IPS DF 6.9 (cell line): ENCODE results near the gene TUBD1.
"Not testable (repeated sequence)": the region's sequence is repeated elsewhere in the genome, so short reads cannot be mapped to it uniquely, and the experiment has no call there.

Experiments used
- DNase-seq: peaks from one replicate; pipeline ENCODE4 v3.0.0-alpha.2; 2013; ENCODE audit warnings: low read depth, low spot score
- H3K27ac ChIP-seq: one replicate; pipeline ENCODE4 v1.5.1; 2013; ENCODE audit warnings: low read length, control low read depth
- H3K27me3 ChIP-seq: 2 replicates; pipeline ENCODE4 v1.6.1; 2013; ENCODE audit warnings: mild to moderate bottlenecking, low read length; ENCODE audit not compliant: control insufficient read depth, insufficient read depth
- H3K36me3 ChIP-seq: 2 replicates; pipeline ENCODE4 v1.6.1; 2013; ENCODE audit warnings: low read length; ENCODE audit not compliant: control insufficient read depth, insufficient read depth
- H3K4me1 ChIP-seq: 2 replicates; pipeline ENCODE4 v1.6.1; 2013; ENCODE audit warnings: low read length; ENCODE audit not compliant: control insufficient read depth, insufficient read depth
- H3K4me3 ChIP-seq: 2 replicates; pipeline ENCODE4 v1.5.1; 2013; ENCODE audit warnings: mild to moderate bottlenecking, low read length
- H3K9me3 ChIP-seq: 2 replicates; pipeline ENCODE4 v1.6.1; 2013; ENCODE audit warnings: low read length, inconsistent platforms; ENCODE audit not compliant: control insufficient read depth, insufficient read depth
- WGBS: extraction: QIAGEN DNeasy Blood & Tissue Kit; methylation state at CpG from one replicate; pipeline ENCODE4 v1.1.7; 2013; ENCODE audit warnings: mixed read lengths, missing lambda C conversion rate; ENCODE audit not compliant: insufficient read length, insufficient coverage; 5-methylcytosine and 5-hydroxymethylcytosine counted together

The TUBD1 gene

DNA sequence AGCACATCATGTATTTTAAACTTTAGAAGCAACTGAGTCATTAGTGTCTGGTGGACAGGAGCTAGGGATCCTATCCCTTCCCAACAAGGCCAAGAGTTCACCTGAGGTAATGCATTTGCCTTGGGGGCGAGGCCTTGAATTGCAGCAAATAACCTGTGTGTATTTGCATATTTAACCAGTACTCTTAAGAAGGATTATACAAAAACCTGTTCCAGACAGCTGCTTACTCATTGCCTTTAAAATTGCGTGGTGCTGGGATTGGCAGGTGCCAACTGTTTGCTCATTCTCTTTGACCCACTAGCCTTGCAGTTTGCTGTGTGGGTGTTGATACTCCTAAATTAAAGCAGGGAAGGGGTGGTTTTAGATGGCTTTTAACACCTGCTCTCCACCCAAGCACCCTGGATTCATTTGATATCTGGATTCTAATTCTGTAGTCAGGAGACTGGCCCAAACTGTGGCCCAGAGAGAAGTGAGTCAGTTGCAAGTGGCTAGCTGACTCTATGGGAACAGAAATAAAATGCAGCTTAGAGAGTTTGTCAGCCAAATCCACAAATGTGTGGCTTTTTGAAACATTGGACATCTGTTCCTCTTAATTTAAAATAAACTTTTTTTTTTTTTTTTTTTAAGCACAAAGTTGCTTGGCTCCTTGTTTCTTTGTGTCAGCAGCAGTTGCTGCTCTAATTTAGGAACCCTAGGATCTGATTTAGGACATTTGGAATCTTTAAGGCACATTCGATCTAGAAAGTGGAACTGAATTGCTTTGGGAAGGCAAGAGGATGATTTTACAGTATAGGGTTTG lies 46.9 kb downstream of the TUBD1 start:
- Histone ChIP-seq H3K36me3 (no peaks in the 10 kb centered on the region; the same call in 1 of the 2 replicates), H3K9me3 (no peaks in the 10 kb centered on the region), H3K4me1 (peaks cover 4% of the 10 kb centered on the region; the same call in 1 of the 2 replicates), H3K4me3 (no peak overlapping the region), H3K27me3 (no peaks in the 10 kb centered on the region), H3K27ac (no peak overlapping the region)
- DNase-seq: no peak
- no CpG with 5 or more reads among the region's 3 CpGs for WGBS

DNA sequence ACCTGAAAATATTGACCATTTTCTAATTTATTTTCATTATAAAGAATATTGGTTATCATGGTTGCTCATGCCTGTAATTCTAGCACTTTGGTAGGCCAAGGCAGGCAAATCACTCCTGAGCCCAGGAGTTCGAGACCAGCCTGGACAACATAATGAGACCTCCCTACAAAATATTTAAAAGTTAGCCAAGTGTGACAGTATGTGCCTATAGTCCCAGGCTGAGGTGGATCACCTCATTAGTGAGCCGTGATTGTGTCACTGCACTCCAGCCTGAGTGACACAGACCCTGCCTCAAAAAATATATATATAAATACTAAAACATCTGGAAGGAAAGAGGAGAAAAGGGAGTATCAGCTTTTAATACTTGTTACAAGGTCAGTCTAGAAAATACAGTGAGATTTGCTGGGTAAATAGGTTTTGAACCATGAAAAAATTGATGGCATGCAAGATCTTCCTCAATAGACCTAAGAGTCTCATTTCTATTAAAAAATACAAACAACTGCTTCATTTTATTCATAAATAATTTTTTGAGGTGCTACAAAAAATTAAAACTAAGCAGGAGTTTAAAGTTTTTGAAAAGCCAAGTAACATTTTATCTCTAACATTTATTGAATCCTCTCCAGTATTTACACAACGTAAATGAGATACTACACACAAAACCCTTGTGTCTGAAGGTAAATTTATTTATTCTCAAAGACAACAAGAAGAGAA lies 47.7 kb downstream of the TUBD1 start:
- Histone ChIP-seq H3K9me3 (no peaks in the 10 kb centered on the region), H3K27me3 (no peaks in the 10 kb centered on the region), H3K4me3 (no peak overlapping the region), H3K36me3 (no peaks in the 10 kb centered on the region; the same call in 1 of the 2 replicates), H3K27ac (no peak overlapping the region), H3K4me1 (peaks cover 4% of the 10 kb centered on the region; the same call in 1 of the 2 replicates)
- DNase-seq: no peak
- no CpG with 5 or more reads among the region's 3 CpGs for WGBS

DNA sequence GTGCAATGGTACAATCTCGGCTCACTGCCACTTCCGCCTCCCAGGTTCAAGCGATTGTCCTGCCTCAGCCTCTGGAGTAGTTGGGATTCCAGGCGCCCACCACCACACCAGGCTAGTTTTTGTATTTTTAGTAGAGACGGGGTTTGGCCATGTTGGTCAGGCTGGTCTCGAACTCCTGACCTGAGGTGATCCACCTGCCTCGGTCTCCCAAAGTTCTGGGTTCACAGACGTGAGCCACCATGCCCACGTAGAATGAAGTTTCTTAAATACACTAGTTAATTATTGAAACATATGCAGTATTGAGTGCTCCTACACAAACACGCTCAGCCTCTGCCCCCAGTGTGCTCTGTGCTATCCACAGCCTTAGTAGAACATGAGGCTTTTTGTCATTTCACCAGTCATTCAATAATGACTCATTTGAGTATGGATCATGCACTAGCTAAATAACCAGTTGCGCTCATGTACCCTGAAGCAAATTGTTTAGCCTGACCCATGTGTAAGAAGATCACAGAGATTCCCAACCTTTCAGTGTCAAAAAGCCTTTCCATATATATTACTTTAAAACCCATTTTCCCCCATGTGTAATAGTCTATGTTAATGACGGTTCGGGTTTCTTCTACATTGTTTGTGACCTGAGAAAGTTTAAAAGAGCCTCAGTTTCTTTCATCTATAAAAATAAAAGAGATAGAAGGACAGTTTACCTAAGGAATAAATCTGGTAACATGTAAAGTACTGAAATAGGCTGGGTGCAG lies 49.7 kb downstream of the TUBD1 start:
- Histone ChIP-seq H3K36me3 (no peaks in the 10 kb centered on the region; the same call in 1 of the 2 replicates), H3K4me3 (no peak overlapping the region), H3K27ac (no peak overlapping the region), H3K27me3 (no peaks in the 10 kb centered on the region), H3K9me3 (no peaks in the 10 kb centered on the region), H3K4me1 (peaks cover 4% of the 10 kb centered on the region; the same call in 1 of the 2 replicates)
- no CpG with 5 or more reads among the region's 13 CpGs for WGBS
- no peak for DNase-seq

DNA sequence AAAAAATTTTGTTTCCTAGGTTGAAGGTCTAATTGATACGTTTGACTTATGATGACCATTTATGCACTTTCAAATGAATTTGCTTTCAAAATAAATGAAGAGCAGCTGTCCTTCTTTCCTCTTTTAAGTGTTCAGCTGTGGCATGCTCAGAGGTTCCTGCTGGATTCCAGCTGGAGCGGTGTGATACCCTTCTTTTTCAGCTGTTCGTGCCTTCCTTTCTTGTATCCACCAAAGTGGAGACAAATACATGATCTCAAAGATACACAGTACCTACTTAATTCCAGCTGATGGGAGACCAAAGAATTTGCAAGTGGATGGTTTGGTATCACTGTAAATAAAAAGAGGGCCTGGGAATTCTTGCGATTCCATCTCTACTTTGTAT lies 50.9 kb downstream of the TUBD1 start:
- not testable (repeated sequence) for DNase-seq, H3K9me3 ChIP-seq, H3K27me3 ChIP-seq, H3K4me3 ChIP-seq, H3K36me3 ChIP-seq, H3K27ac ChIP-seq, H3K4me1 ChIP-seq
- WGBS: no CpG with 5 or more reads among the region's 4 CpGs

DNA sequence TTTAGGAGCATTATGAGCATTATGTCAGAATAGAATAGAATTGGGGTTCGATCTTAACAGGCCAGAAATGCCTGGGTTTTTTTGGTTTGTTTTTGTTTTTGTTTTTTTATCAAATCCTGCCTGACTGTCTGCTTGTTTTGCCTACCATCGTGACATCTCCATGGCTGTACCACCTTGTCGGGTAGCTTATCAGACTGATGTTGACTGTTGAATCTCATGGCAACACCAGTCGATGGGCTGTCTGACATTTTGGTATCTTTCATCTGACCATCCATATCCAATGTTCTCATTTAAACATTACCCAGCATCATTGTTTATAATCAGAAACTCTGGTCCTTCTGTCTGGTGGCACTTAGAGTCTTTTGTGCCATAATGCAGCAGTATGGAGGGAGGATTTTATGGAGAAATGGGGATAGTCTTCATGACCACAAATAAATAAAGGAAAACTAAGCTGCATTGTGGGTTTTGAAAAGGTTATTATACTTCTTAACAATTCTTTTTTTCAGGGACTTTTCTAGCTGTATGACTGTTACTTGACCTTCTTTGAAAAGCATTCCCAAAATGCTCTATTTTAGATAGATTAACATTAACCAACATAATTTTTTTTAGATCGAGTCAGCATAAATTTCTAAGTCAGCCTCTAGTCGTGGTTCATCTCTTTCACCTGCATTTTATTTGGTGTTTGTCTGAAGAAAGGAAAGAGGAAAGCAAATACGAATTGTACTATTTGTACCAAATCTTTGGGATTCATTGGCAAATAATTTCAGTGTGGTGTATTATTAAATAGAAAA lies 51.5 kb downstream of the TUBD1 start:
- no CpG with 5 or more reads among the region's 7 CpGs for WGBS
- not testable (repeated sequence) for H3K4me1 ChIP-seq, H3K27me3 ChIP-seq, H3K9me3 ChIP-seq, H3K36me3 ChIP-seq, H3K27ac ChIP-seq, DNase-seq
- H3K4me3 ChIP-seq: peak overlapping the region; percentile 30; the same call in 1 of the 2 replicates

DNA sequence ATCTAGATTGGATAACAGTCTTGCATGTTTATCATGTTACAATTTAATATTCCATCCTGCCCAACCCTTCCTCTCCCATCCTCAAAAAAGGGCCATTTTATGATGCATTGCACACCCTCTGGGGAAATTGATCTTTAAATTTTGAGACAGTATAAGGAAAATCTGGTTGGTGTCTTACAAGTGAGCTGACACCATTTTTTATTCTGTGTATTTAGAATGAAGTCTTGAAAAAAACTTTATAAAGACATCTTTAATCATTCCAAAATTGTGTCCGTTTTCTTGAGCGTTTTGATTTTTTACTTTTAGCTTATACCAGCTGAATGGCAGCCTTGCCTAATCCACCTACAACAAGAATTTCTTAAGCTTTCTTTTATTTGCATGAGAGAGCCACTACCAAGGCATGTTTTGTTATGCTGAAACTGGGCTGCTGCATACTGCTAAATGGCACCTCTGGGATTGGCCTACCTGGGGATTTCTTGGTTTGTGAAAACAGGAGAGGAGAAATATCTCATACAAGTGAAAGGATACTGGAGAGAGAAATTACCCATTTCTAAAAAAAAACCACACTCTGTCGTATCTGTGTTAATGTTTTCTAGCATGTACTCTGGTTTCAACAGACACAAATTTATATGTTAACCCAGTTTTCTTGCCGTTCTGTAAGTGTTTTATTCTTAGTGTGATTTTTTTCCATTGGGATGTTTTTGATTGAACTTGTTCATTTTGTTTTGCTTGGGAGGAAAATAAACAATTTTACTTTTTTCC lies 52.2 kb downstream of the TUBD1 start:
- WGBS: no CpG with 5 or more reads among the region's 4 CpGs
- DNase-seq: no peak
- Histone ChIP-seq H3K4me3 (peak overlapping the region; percentile 100; the same call in 1 of the 2 replicates), H3K36me3 (no peaks in the 10 kb centered on the region; the same call in 1 of the 2 replicates), H3K9me3 (no peaks in the 10 kb centered on the region), H3K4me1 (peaks cover 2% of the 10 kb centered on the region; the same call in 1 of the 2 replicates), H3K27ac (peak overlapping the region; percentile 49), H3K27me3 (no peaks in the 10 kb centered on the region)

DNA sequence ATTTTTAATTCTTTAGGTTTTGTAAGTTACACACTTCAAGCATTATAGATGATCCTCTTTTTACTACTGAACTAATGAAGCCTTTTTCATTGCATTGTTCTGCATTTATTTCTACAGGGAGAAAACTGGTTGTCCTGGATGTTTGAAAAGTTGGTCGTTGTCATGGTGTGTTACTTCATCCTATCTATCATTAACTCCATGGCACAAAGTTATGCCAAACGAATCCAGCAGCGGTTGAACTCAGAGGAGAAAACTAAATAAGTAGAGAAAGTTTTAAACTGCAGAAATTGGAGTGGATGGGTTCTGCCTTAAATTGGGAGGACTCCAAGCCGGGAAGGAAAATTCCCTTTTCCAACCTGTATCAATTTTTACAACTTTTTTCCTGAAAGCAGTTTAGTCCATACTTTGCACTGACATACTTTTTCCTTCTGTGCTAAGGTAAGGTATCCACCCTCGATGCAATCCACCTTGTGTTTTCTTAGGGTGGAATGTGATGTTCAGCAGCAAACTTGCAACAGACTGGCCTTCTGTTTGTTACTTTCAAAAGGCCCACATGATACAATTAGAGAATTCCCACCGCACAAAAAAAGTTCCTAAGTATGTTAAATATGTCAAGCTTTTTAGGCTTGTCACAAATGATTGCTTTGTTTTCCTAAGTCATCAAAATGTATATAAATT lies 53.0 kb downstream of the TUBD1 start:
- WGBS: no CpG with 5 or more reads among the region's 6 CpGs
- H3K4me3 ChIP-seq: peak overlapping the region; percentile 100; the same call in 1 of the 2 replicates
- no peak for DNase-seq
- H3K9me3 ChIP-seq: no peaks in the 10 kb centered on the region
- H3K27ac ChIP-seq: peak overlapping the region; percentile 49
- no peaks in the 10 kb centered on the region for H3K27me3 ChIP-seq
- peaks cover 2% of the 10 kb centered on the region; the same call in 1 of the 2 replicates for H3K4me1 ChIP-seq
- H3K36me3 ChIP-seq: no peaks in the 10 kb centered on the region; the same call in 1 of the 2 replicates

DNA sequence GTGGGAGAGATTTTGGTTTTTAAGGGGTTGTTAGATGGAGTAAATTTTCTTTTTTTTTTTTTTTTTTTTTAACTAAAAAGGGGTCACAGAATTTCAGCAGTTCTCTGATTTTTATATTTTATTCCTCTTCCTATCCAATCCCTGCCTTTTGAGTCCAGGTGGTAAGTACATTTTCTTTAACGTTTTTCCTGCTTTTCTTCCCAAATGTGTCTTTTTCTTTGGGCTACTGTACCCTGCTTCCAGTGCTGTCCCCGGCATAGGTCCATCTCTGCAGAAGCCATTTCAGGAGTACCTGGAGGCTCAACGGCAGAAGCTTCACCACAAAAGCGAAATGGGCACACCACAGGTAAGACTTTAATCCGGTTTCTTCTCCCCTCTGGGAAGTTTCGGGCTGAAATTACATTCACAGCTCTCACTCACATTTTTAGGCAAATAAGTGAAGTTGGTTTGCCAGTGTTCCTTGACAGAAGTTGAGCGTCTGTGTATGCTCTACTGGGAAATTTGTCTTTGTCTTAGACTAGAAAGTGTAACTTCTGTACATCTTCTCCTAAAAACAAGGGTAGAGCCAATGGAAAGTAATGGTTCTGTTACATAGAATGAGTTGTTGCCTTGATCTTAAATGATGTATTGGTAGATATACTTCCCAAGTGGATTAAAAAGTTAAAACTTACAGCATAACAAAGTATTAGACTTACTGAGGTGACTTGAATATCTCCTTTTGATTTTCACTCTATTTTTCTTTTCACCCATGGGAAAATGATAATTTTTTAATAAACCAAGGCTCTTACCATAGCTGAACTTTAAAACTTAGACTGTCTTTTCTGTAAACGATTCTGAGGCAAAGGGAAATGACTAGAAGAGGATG lies 54.5 kb downstream of the TUBD1 start:
- H3K27ac ChIP-seq: no peak overlapping the region
- H3K9me3 ChIP-seq: no peaks in the 10 kb centered on the region
- WGBS: no CpG with 5 or more reads among the region's 8 CpGs
- no peaks in the 10 kb centered on the region; the same call in 1 of the 2 replicates for H3K36me3 ChIP-seq
- DNase-seq: no peak
- no peaks in the 10 kb centered on the region for H3K27me3 ChIP-seq
- peak overlapping the region; percentile 100 for H3K4me3 ChIP-seq
- H3K4me1 ChIP-seq: peaks cover 2% of the 10 kb centered on the region; the same call in 1 of the 2 replicates
